Central memory CD8-positive, alpha-beta T cell (primary cell): ENCODE measurements around the gene S100A13.
"Not testable (repeated sequence)": the region's sequence is repeated elsewhere in the genome, so short reads cannot be mapped to it uniquely, and the experiment has no call there.

Source experiments
- ATAC-seq: fragments of 150-1000 bp; cut with Tn5 transposase; replicated peaks from 2 replicates; pipeline ENCODE4 v1.10.0; 2022; ENCODE audit warnings: mild to moderate bottlenecking, moderate FRiP score, moderate number of reproducible peaks; ENCODE audit not compliant: poor library complexity, severe bottlenecking; ENCODE audit errors: extremely low read depth
- DNase-seq, 2 donors: peaks; one replicate each; pipeline ENCODE4 v3.0.0; 2021; ENCODE audit warnings: low spot score in 2 of 2
- H3K27ac Mint-ChIP-seq: one replicate; pipeline ENCODE4 v1.8.0; 2022; ENCODE audit warnings: low read depth, mild to moderate bottlenecking, moderate library complexity, mixed read lengths
- H3K27me3 Mint-ChIP-seq: one replicate; pipeline ENCODE4 v1.8.0; 2022; ENCODE audit warnings: mixed read lengths
- H3K36me3 Mint-ChIP-seq: one replicate; pipeline ENCODE4 v1.8.0; 2022; ENCODE audit warnings: mild to moderate bottlenecking, moderate library complexity, mixed read lengths; ENCODE audit not compliant: insufficient read depth
- H3K4me1 Mint-ChIP-seq: one replicate; pipeline ENCODE4 v1.8.0; 2022; ENCODE audit warnings: mixed read lengths
- H3K4me3 Mint-ChIP-seq: one replicate; pipeline ENCODE4 v1.8.0; 2022; ENCODE audit warnings: mild to moderate bottlenecking, moderate library complexity, mixed read lengths
- H3K9me3 Mint-ChIP-seq: one replicate; pipeline ENCODE4 v1.8.0; 2022; ENCODE audit warnings: mixed read lengths

Gene S100A13

GRCh38 chr1:153578936-153579335, 48.4 kb downstream of the S100A13 start:
- no peaks in the 10 kb centered on the region for H3K4me1 Mint-ChIP-seq
- H3K27ac Mint-ChIP-seq, result no peak overlapping the region
- H3K4me3 Mint-ChIP-seq, result no peak overlapping the region
- ATAC-seq, result no peak
- H3K36me3 Mint-ChIP-seq, result peaks cover 2% of the 10 kb centered on the region
- no peaks in the 10 kb centered on the region for H3K9me3 Mint-ChIP-seq
- peaks cover 37% of the 10 kb centered on the region for H3K27me3 Mint-ChIP-seq
- no peak for DNase-seq

GRCh38 chr1:153578490-153578889, 48.8 kb downstream of the S100A13 start:
- DNase-seq, result no peak
- Mint-ChIP-seq H3K4me1 (no peaks in the 10 kb centered on the region), H3K36me3 (peaks cover under 1% of the 10 kb centered on the region), H3K27me3 (peaks cover 35% of the 10 kb centered on the region), H3K4me3 (no peak overlapping the region), H3K9me3 (no peaks in the 10 kb centered on the region), H3K27ac (no peak overlapping the region)
- ATAC-seq, result no peak

- no peak overlapping the region for H3K4me3 Mint-ChIP-seq
- DNase-seq, result no peak
- no peak for ATAC-seq
- no peaks in the 10 kb centered on the region for H3K4me1 Mint-ChIP-seq
- peaks cover 35% of the 10 kb centered on the region for H3K27me3 Mint-ChIP-seq
- no peaks in the 10 kb centered on the region for H3K36me3 Mint-ChIP-seq
- no peaks in the 10 kb centered on the region for H3K9me3 Mint-ChIP-seq
- H3K27ac Mint-ChIP-seq, result no peak overlapping the region
Measured at GRCh38 chr1:153577624-153578051, 49.7 kb downstream of the S100A13 start.

GRCh38 chr1:153577138-153577537, 50.2 kb downstream of the S100A13 start:
- H3K27ac Mint-ChIP-seq, result no peak overlapping the region
- no peaks in the 10 kb centered on the region for H3K9me3 Mint-ChIP-seq
- no peak overlapping the region for H3K4me3 Mint-ChIP-seq
- H3K36me3 Mint-ChIP-seq, result no peaks in the 10 kb centered on the region
- no peak for DNase-seq
- peaks cover 35% of the 10 kb centered on the region for H3K27me3 Mint-ChIP-seq
- no peak for ATAC-seq
- H3K4me1 Mint-ChIP-seq, result no peaks in the 10 kb centered on the region

- H3K27me3 Mint-ChIP-seq, result peaks cover 45% of the 10 kb centered on the region
- H3K4me3 Mint-ChIP-seq, result not testable (repeated sequence)
Measured at GRCh38 chr1:153575497-153575896, 51.8 kb downstream of the S100A13 start.

GRCh38 chr1:153575081-153575491, 52.2 kb downstream of the S100A13 start:
- H3K9me3 Mint-ChIP-seq, H3K36me3 Mint-ChIP-seq, H3K4me1 Mint-ChIP-seq, H3K27ac Mint-ChIP-seq, H3K4me3 Mint-ChIP-seq, ATAC-seq, DNase-seq: not testable (repeated sequence)
- peaks cover 49% of the 10 kb centered on the region for H3K27me3 Mint-ChIP-seq

More at GRCh38 chr1:153575497-153575896, 51.8 kb downstream of the S100A13 start:
- DNase-seq, H3K4me1 Mint-ChIP-seq, H3K27ac Mint-ChIP-seq, H3K36me3 Mint-ChIP-seq, H3K9me3 Mint-ChIP-seq, ATAC-seq: not testable (repeated sequence)

- Mint-ChIP-seq H3K36me3 (peaks cover 2% of the 10 kb centered on the region), H3K4me3 (no peak overlapping the region), H3K27ac (no peak overlapping the region), H3K4me1 (peaks cover 6% of the 10 kb centered on the region), H3K9me3 (no peaks in the 10 kb centered on the region), H3K27me3 (peaks cover 40% of the 10 kb centered on the region)
- ATAC-seq, result no peak
- DNase-seq, result no peak
Measured at GRCh38 chr1:153573351-153573750, 54.0 kb downstream of the S100A13 start.

- Mint-ChIP-seq H3K4me1 (peaks cover 12% of the 10 kb centered on the region), H3K36me3 (peaks cover 2% of the 10 kb centered on the region), H3K27me3 (peaks cover 32% of the 10 kb centered on the region), H3K4me3 (no peak overlapping the region), H3K9me3 (no peaks in the 10 kb centered on the region), H3K27ac (no peak overlapping the region)
- ATAC-seq, result peak; percentile 77
- no peak for DNase-seq
Measured at GRCh38 chr1:153572569-153573015, 54.7 kb downstream of the S100A13 start.

- Mint-ChIP-seq H3K27ac (no peak overlapping the region), H3K4me1 (peaks cover 17% of the 10 kb centered on the region), H3K27me3 (peaks cover 23% of the 10 kb centered on the region), H3K4me3 (no peak overlapping the region), H3K9me3 (no peaks in the 10 kb centered on the region), H3K36me3 (peaks cover 2% of the 10 kb centered on the region)
- DNase-seq, result no peak
- no peak for ATAC-seq
Measured at GRCh38 chr1:153571706-153572105, 55.6 kb downstream of the S100A13 start.

GRCh38 chr1:153570874-153571273, 56.4 kb downstream of the S100A13 start:
- DNase-seq (no peak), ATAC-seq (no peak)
- Mint-ChIP-seq H3K4me3 (no peak overlapping the region), H3K36me3 (peaks cover 3% of the 10 kb centered on the region), H3K27ac (no peak overlapping the region), H3K27me3 (peaks cover 20% of the 10 kb centered on the region), H3K4me1 (peaks cover 24% of the 10 kb centered on the region), H3K9me3 (no peaks in the 10 kb centered on the region)

GRCh38 chr1:153569465-153569864, 57.8 kb downstream of the S100A13 start:
- peaks cover 28% of the 10 kb centered on the region for H3K4me1 Mint-ChIP-seq

More at GRCh38 chr1:153569465-153569864, 57.8 kb downstream of the S100A13 start:
- Mint-ChIP-seq H3K27me3 (peaks cover 20% of the 10 kb centered on the region), H3K9me3 (no peaks in the 10 kb centered on the region), H3K36me3 (peaks cover 3% of the 10 kb centered on the region), H3K27ac (no peak overlapping the region), H3K4me3 (no peak overlapping the region)
- ATAC-seq (no peak), DNase-seq (no peak)
